DMS 273 (cell line): ENCODE results near the gene GGTLC1.

Experiments used
- DNase-seq: peaks from one replicate; lab custom pipeline; 2025; ENCODE audit not compliant: unreplicated experiment; lab: John Stamatoyannopoulos, UW

GGTLC1 gene

GRCh38 chr20:23966927-23967615, 21.5 kb downstream of the GGTLC1 start:
- no peak for DNase-seq

- DNase-seq: no peak
Observed at GRCh38 chr20:23966298-23966697, 22.3 kb downstream of the GGTLC1 start.

DNA sequence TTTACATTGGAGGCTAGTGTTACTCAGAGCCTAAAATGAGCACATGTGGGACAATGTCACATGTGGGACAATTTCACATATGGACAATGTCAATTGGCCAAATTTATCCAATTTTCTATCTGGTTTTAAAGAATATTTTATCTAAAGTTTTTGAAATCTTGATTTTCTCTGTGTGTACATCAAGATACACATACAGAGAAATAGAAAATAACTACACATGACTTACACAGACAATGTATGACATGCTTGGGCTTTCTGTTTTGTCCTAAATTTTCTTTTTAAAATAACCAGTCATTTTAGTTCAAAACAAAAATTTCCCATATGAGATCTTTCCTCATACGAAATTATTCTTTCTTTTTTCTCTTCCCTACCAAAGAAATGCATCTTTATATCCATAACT, 24.6 kb downstream of the GGTLC1 start:
- DNase-seq: no peak

DNA sequence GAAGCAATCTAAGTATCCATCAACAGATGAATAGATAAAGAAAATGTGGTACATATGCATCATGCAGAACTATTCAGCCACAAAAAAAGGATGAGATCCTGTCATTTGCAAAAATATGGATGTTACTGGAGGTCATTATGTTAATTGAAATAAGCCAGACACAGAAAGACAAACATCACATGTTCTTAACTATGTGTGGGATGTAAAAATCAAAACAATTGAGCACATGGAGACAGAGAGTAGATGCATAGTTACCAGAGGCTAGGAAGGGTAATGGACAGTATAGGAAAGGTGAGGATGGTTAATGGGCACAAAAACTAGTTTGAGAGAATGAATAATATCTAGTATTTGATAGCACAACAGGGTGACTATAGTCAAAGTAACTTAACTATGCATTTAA, 26.3 kb downstream of the GGTLC1 start:
- no peak for DNase-seq

DNA sequence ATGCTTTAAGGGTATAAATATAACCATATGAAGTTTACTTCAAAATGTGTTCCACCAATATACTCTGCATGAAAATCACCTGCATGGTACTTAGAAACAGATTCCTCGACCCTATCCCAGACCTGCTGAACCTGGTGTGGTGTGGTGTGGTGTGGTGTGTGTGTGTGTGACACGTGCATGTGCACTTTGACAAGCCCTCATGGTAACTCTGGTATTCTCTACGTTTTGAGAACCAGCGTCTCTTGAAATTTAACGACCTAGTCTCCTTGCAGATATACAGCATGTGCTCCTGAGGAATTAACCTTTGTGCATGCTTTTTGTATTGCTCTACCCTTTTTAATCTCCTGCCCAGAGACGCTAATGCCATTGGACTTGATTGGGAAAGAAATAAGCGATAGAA, 29.5 kb downstream of the GGTLC1 start:
- DNase-seq: no peak

DNA sequence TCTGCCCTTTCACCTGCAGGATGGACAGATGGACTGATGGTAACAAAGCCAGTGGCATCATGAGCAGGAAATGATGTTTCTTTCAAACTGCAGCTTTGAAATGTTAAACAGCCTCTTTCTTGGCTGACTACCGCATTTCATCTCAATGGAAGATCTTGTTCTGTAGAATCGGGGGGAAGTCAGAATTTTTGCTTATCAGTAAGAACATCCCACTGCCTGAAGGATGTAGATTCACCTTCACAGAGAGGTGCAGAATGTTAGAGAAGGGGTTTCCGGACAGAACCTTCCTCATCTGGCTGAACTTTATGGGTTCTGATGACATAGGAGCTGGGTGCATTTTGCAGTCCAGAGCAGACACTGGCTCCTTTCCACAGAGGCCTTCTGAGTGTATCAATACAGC, 32.7 kb downstream of the GGTLC1 start:
- DNase-seq: no peak

GRCh38 chr20:23954008-23954745, 34.4 kb downstream of the GGTLC1 start:
- no peak for DNase-seq

DNA sequence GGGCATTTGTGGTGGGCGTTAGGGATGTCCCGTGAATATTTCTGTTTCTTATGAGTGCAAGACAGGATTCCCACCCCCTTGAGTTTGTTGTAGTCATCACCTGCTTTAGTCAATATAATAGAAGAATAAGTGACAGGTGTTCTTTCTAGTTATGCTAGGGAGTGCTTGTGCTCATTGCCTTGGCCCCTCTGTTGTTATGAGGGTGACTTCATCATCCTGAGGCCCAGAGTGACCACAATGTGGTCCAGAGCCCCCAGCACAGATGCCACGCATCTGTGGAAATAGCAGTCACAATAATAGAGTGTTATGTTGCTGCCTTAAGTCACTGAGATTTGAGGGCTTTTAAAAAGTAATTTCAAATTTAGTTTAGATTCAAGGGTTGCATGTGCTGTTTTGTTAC, 42.4 kb downstream of the GGTLC1 start:
- no peak for DNase-seq

GRCh38 chr20:23943304-23943703, 45.3 kb downstream of the GGTLC1 start:
- no peak for DNase-seq

DNA sequence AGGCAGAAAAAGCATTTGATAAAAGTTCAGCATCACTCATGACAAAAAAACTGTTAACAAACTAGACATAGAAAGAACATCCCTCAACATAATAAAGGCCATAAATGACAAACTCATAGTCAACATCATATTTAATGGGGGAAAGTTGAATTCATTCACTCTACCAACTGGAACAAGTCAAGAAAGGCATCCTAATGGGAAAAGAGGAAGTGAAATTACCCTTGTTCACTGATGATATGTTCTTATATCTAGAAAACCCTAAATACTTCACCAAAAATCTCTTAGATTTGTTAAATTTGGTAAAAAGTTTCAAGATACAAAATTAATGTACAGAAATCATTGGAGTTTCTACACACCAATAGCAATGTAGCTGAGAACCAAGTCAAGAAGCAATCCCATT, 48.9 kb downstream of the GGTLC1 start:
- DNase-seq: no peak

DNA sequence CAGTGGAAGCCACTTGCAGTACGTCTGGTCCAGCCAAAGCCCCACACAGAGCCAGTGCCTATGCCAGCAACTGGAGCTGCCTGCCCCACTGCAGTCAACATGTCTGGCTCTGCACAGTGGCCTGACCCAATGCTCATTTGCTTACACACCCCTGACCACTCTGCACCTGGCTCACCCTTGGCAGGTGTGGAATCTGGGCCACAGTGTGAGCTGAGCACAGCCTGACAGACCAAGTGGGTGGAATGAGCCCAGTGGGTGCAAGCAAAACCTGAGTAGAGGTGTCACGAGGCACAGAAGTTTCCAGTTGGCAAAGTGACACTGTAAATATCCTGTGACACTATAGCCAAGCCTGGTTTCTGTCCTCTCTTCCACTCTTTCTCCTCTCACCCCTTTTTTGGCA, 49.5 kb downstream of the GGTLC1 start:
- DNase-seq: no peak

DNA sequence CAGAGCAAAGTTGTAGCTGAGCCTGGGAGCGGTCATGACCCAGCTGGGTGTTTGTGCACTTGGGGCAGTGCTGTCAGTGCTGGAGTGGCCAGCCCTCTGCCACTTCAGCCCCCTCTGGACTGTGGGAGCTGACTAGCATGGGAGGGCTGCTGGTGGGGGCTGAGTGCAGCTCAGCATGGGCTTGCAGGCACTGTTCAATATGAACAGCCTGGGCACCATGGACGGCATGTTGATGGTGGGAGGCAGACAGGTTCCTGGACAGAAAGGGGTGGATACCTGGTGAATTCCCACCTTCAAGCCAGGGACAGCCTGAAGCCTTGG, 50.5 kb downstream of the GGTLC1 start:
- DNase-seq: no peak

GRCh38 chr20:23937303-23938117, 51.1 kb downstream of the GGTLC1 start:
- peak; percentile 80 for DNase-seq
